NT2/D1 (cell line): ENCODE data around the gene APOO.

Experiments used
- YY1 ChIP-seq: IDR thresholded peaks from 2 replicates; pipeline ENCODE4 v1.6.1; 2011; ENCODE audit not compliant: insufficient read length, insufficient read depth
- ZNF274 ChIP-seq: IDR thresholded peaks from 2 replicates; pipeline ENCODE4 v1.6.1; 2011; ENCODE audit warnings: mild to moderate bottlenecking, low read depth, low read length

DNA sequence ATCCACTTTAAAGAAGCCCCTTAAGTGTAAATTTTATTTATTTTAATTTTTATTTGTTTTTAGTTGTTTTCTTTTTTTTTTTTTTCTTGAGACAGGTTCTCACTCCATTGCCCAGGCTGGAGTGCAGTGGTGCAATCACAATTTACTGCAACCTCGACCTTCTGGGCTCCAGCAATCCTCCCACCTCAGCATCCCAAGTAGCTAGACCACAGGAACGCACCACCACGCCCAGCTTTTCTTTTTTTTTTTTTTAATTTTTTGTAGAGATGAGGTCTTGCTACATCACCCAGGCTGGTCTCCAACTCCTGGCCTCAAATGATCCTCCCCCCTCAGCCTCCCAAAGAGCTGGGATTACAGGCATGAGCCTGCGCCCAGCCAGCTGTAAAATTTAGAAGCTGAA is 118.8 kb downstream of the APOO start:
- TF ChIP-seq YY1: no peak
- TF ChIP-seq ZNF274: no peak
